Hematopoietic multipotent progenitor cell treated with erythropoietin and hydrocortisone succinate and interleukin-3 and kit ligand, for 17 days (in vitro differentiated cells): Measurements from ENCODE around the gene STAU1.
"Not testable (repeated sequence)": the region's sequence is repeated elsewhere in the genome, so short reads cannot be mapped to it uniquely, and the experiment has no call there.

ENCODE experiments used
- DNase-seq: peaks from one replicate; pipeline ENCODE4 v3.0.0-alpha.2; 2015; ENCODE audit warnings: low spot score

Gene STAU1

GRCh38 chr20:49203746-49204145 is 15.6 kb upstream of the STAU1 start:
- DNase-seq, result no peak

GRCh38 chr20:49203011-49203410 is 14.9 kb upstream of the STAU1 start:
- DNase-seq, result no peak

GRCh38 chr20:49199729-49200293 is 11.7 kb upstream of the STAU1 start:
- no peak for DNase-seq

- DNase-seq, result not testable (repeated sequence)
Measured at GRCh38 chr20:49192944-49193518, 4.9 kb upstream of the STAU1 start.

- peak; percentile 75 for DNase-seq
Measured at GRCh38 chr20:49187330-49187850, 744 bp downstream of the STAU1 start.

GRCh38 chr20:49186535-49187329 is 1.4 kb downstream of the STAU1 start:
- DNase-seq, result peak; percentile 81

- no peak for DNase-seq
Measured at GRCh38 chr20:49185071-49185761, 2.9 kb downstream of the STAU1 start.

GRCh38 chr20:49184691-49185070 is 3.5 kb downstream of the STAU1 start:
- peak; percentile 6 for DNase-seq

GRCh38 chr20:49184084-49184501 is 4.0 kb downstream of the STAU1 start:
- not testable (repeated sequence) for DNase-seq

- peak; percentile 7 for DNase-seq
Measured at GRCh38 chr20:49183444-49183843, 4.7 kb downstream of the STAU1 start.

GRCh38 chr20:49181265-49181877 is 6.8 kb downstream of the STAU1 start:
- no peak for DNase-seq

- DNase-seq, result no peak
Measured at GRCh38 chr20:49179368-49180277, 8.5 kb downstream of the STAU1 start.

GRCh38 chr20:49174183-49174582 is 14.0 kb downstream of the STAU1 start:
- no peak for DNase-seq

GRCh38 chr20:49172413-49172812 is 15.7 kb downstream of the STAU1 start:
- DNase-seq, result no peak

- no peak for DNase-seq
Measured at GRCh38 chr20:49171909-49172308, 16.2 kb downstream of the STAU1 start.

GRCh38 chr20:49170714-49171113 is 17.4 kb downstream of the STAU1 start:
- no peak for DNase-seq

- no peak for DNase-seq
Measured at GRCh38 chr20:49169547-49169946, 18.6 kb downstream of the STAU1 start.

- DNase-seq, result not testable (repeated sequence)
Measured at GRCh38 chr20:49168864-49169263, 19.3 kb downstream of the STAU1 start.

- no peak for DNase-seq
Measured at GRCh38 chr20:49167811-49168507, 20.2 kb downstream of the STAU1 start.
